HEK293T (cell line): Measurements from ENCODE around the gene TTC28.

Experiments used
- BHLHE40 ChIP-seq: fragments of 450-650 bp; IDR thresholded peaks from 2 replicates; pipeline ENCODE4 v1.6.1; 2016; ENCODE audit warnings: mild to moderate bottlenecking, moderate library complexity, borderline replicate concordance
- ELF4 ChIP-seq: fragments of 450-650 bp; IDR thresholded peaks from 2 replicates; pipeline ENCODE4 v1.6.1; 2017; ENCODE audit warnings: antibody characterized with exemption
- FOXA1 ChIP-seq: fragments of 450-650 bp; IDR thresholded peaks from 2 replicates; pipeline ENCODE4 v1.6.1; 2016; ENCODE audit warnings: mild to moderate bottlenecking
- FOXK2 ChIP-seq: fragments of 450-650 bp; IDR thresholded peaks from 2 replicates; pipeline ENCODE4 v1.6.1; 2016; ENCODE audit warnings: mild to moderate bottlenecking
- FOXM1 ChIP-seq: fragments of 450-650 bp; IDR thresholded peaks from 2 replicates; pipeline ENCODE4 v1.6.1; 2017; ENCODE audit warnings: mild to moderate bottlenecking, borderline replicate concordance
- LEF1 ChIP-seq: fragments of 450-650 bp; IDR thresholded peaks from 2 replicates; pipeline ENCODE4 v1.6.1; 2017; ENCODE audit warnings: mild to moderate bottlenecking, borderline replicate concordance
- SP1 ChIP-seq: fragments of 450-650 bp; IDR thresholded peaks from 2 replicates; pipeline ENCODE4 v1.6.1; 2017
- TARDBP ChIP-seq: fragments of 450-650 bp; IDR thresholded peaks from 2 replicates; pipeline ENCODE4 v1.6.1; 2016
- ZNF384 ChIP-seq: fragments of 450-650 bp; IDR thresholded peaks from 2 replicates; pipeline ENCODE4 v1.6.1; 2016

DNA sequence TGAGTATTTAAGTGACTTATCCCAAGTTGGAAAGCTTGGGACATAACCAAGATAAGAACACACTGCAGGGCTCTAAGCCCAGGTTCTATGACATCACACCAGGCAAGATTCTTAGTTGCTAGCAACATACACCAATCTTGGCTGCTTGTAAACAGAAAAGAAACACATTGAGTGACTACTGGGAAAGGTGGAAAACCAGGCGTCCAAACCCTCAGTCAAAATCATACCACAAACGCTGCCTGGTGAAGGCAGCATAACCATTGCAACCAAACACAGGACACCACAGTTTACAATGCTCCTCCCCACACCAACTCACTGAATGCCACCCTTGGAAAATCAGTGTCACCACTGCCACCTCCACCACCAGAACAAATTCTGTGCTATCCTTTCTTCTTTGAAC, 379.9 kb downstream of the TTC28 start:
- no peak for TF ChIP-seq SP1
- TF ChIP-seq BHLHE40: no peak
- TF ChIP-seq FOXA1: no peak
- no peak for TF ChIP-seq FOXK2
- TF ChIP-seq ELF4: no peak
- no peak for TF ChIP-seq FOXM1
- TF ChIP-seq LEF1: no peak
- no peak for TF ChIP-seq ZNF384
- TF ChIP-seq TARDBP: no peak
